BJ (cell line): ENCODE data around the gene TUNAR. TPM values are rescaled to one million over a fixed set of nuclear protein-coding genes. Genes with fewer than 3 reads are reported as not detected.

Experiments used
- CTCF ChIA-PET: fragments of 350-600 bp; formaldehyde crosslinking; extraction: SDS; loops from one replicate; lab custom pipeline; 2021; ENCODE audit warnings: antibody characterized with exemption, inconsistent platforms; lab: Yijun Ruan, JAX
- POLR2A ChIA-PET: fragments of 300-600 bp; sonication (Branson Sonifier 250); formaldehyde crosslinking; extraction: SDS; loops from one replicate; lab custom pipeline; 2021; ENCODE audit warnings: antibody characterized with exemption; lab: Charles Lee
- DNase-seq: peaks from one replicate; pipeline ENCODE4 v3.0.0-alpha.2; 2011; ENCODE audit warnings: low read depth
- H3K27me3 ChIP-seq: 2 replicates; pipeline ENCODE4 v1.6.0; 2011; ENCODE audit warnings: low read length; ENCODE audit not compliant: control insufficient read depth, insufficient read depth
- H3K36me3 ChIP-seq: 2 replicates; pipeline ENCODE4 v1.5.1; 2011; ENCODE audit warnings: low read length; ENCODE audit not compliant: control insufficient read depth, insufficient read depth
- H3K4me3 ChIP-seq: 2 replicates; pipeline ENCODE4 v1.5.1; 2011; ENCODE audit warnings: low read depth, mild to moderate bottlenecking, control low read depth, low read length
- CTCF ChIP-seq: IDR thresholded peaks from 2 replicates; pipeline ENCODE4 v1.5.1; 2011; ENCODE audit warnings: low read depth, mild to moderate bottlenecking, control low read depth, inconsistent platforms, low read length, moderate library complexity; ENCODE audit not compliant: insufficient read depth
- polyA plus RNA-seq: library from polyadenylated mRNA; depleted of rRNA; stranded (reverse); fragments of >200 nt; gene quantifications from 2 replicates; pipeline ENCODE4 v1.2.3, GENCODE V29; 2011

The TUNAR gene
- polyA plus RNA-seq, 1 experiment = not detected

- no peak for TF ChIP-seq CTCF
- ChIA-PET POLR2A (no interaction called here), CTCF (no interaction called here)
- H3K27me3 ChIP-seq = no peaks in the 10 kb centered on the region
- no peaks in the 10 kb centered on the region for H3K36me3 ChIP-seq
- H3K4me3 ChIP-seq = no peak overlapping the region
- DNase-seq = no peak
These were observed 37.8 kb upstream of the TUNAR start for GRCh38 chr14:95838862-95839261.

DNA sequence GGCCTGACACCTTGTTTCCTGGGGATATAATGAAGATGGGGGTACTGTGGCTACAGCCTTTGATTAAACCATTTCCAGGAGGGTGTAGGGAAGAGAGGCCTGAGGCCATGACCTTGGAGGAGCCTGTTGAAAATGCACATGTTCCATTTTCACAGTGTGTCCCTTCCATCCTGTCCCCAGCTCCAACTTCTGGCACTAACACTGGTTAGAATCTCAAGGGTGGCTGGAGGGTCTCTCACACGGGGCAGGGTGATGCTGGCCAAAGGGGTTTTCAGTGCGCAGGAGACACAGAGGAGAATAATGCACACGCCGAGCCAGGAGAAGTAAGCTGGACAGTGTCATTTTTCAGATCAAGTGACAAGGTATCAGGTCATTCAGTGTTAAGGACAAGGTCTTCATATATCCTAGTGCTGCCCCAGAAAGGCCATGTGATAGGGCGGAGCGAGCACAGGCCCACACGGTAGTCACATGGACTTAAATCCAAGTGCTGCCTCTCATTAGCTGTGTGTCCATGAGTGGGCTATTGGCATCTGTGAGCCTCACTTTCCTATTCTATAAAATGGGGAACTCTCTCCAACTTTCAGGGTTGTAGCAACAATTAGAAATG is 36.4 kb upstream of the TUNAR start:
- no peak for TF ChIP-seq CTCF
- Histone ChIP-seq H3K4me3 (no peak overlapping the region), H3K36me3 (no peaks in the 10 kb centered on the region), H3K27me3 (no peaks in the 10 kb centered on the region)
- POLR2A ChIA-PET = no interaction called here
- CTCF ChIA-PET = no interaction called here
- DNase-seq = no peak

- Histone ChIP-seq H3K4me3 (no peak overlapping the region), H3K27me3 (no peaks in the 10 kb centered on the region), H3K36me3 (no peaks in the 10 kb centered on the region)
- DNase-seq = no peak
- no peak for TF ChIP-seq CTCF
- CTCF ChIA-PET = no interaction called here
- POLR2A ChIA-PET = no interaction called here
These were observed 35.0 kb upstream of the TUNAR start for GRCh38 chr14:95841668-95842067.

DNA sequence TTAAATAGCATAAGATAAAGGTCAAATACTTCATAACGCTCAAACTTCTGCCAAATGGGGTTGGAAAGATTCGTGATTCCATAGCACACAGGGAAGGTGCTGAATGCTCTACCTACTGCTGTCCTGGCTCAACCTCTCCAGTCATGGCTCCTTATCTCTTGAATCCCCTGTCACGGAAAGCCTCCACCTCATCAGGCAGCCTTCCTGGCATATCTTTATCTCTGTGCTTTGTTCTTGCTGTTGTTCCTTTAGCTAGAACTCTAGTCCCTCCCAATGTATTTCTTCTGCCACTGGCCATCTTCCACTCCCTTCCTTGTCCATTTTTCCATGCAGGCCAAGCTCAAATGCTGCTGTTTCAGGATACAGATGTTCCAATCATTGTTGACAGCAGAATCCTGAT is 26.9 kb upstream of the TUNAR start:
- CTCF ChIA-PET = no interaction called here
- no peak for DNase-seq
- Histone ChIP-seq H3K27me3 (no peaks in the 10 kb centered on the region), H3K4me3 (no peak overlapping the region), H3K36me3 (no peaks in the 10 kb centered on the region)
- no peak for TF ChIP-seq CTCF
- POLR2A ChIA-PET = no interaction called here

GRCh38 chr14:95850429-95850828 is 26.2 kb upstream of the TUNAR start:
- no peak for DNase-seq
- Histone ChIP-seq H3K27me3 (no peaks in the 10 kb centered on the region), H3K36me3 (no peaks in the 10 kb centered on the region), H3K4me3 (no peak overlapping the region)
- ChIA-PET POLR2A (no interaction called here), CTCF (no interaction called here)
- no peak for TF ChIP-seq CTCF
